Cardiac fibroblast (primary cell): ENCODE measurements around the gene SNTB2.

Experiments used
- DNase-seq, 2 donors: peaks; one replicate each; pipeline versions ENCODE4 v3.0.0 to v3.0.0-alpha.2; 2010; ENCODE audit warnings: low read depth in 2 of 2
- H3K4me3 ChIP-seq, 2 donors: replicated peaks in 1 of 2; 1 replicate in 1 of 2; 2 replicates in 1 of 2; pipeline ENCODE4 v1.5.1; 2011; ENCODE audit warnings: low read depth in 2 of 2, low read length in 2 of 2, mild to moderate bottlenecking in 2 of 2, moderate library complexity in 1 of 2
- TF ChIP-seq, protein P1 (sequence below): IDR thresholded peaks from one replicate; pipeline ENCODE4 v1.5.1; 2011; ENCODE audit warnings: low read depth, mild to moderate bottlenecking, low read length, inconsistent platforms

Gene SNTB2

DNA sequence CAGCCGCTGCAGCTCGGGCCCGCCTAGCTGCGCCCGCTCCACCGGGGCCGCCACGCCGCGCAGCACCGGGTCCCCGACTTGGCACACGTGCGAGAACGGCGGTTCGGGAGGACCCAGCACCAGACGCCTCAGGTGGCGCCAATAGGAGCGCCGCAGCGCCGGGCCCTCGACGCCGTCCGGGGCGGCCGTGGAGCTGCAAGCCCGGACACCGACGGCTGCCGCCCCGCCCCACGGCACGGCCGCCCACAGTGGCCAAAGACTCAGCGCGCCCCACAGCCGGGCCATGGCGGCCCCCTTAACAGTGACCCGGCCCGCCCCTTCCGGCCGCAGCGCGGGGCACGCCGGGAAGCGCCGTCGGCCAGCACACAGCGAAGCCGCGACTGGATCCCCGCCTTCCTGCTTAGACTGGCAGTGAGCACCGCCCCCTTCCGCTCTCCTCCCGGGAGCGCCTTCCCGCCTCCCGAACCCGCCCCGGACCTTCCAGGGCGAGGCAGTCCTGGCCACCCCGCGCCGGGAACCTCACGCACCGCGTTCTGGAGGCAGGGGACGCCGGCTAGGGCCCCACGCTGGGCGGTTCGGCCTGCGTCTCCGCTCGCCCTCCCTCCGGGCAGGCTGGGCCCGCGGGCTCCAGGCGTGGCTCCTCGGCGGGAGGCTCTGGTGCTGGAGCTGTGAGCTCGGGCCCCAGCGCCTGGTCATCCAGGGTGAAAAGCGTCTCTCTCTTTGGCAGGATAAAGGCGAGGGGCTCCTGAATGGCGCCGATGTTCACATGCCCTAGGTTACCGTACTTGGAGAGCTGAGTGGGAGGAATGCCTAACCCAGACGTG, 143.5 kb downstream of the SNTB2 start, which contains the start of gene PDF:
Gene PDF, minus strand, starts transcription at position 303 of the 824 bp plus-strand sequence. Its CDS starts 18 bp downstream, at position 285.
- TF ChIP-seq, protein P1, sequence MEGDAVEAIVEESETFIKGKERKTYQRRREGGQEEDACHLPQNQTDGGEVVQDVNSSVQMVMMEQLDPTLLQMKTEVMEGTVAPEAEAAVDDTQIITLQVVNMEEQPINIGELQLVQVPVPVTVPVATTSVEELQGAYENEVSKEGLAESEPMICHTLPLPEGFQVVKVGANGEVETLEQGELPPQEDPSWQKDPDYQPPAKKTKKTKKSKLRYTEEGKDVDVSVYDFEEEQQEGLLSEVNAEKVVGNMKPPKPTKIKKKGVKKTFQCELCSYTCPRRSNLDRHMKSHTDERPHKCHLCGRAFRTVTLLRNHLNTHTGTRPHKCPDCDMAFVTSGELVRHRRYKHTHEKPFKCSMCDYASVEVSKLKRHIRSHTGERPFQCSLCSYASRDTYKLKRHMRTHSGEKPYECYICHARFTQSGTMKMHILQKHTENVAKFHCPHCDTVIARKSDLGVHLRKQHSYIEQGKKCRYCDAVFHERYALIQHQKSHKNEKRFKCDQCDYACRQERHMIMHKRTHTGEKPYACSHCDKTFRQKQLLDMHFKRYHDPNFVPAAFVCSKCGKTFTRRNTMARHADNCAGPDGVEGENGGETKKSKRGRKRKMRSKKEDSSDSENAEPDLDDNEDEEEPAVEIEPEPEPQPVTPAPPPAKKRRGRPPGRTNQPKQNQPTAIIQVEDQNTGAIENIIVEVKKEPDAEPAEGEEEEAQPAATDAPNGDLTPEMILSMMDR = no peak
- peak within 1 kb of the TSS; percentile 70 to 74 for H3K4me3 ChIP-seq
- peak; percentile 92 to 95 for DNase-seq

- H3K4me3 ChIP-seq = no peak overlapping the region
- TF ChIP-seq, protein P1 = no peak
- no peak for DNase-seq
These were observed 147.7 kb downstream of the SNTB2 start for GRCh38 chr16:69334696-69335095.

DNA sequence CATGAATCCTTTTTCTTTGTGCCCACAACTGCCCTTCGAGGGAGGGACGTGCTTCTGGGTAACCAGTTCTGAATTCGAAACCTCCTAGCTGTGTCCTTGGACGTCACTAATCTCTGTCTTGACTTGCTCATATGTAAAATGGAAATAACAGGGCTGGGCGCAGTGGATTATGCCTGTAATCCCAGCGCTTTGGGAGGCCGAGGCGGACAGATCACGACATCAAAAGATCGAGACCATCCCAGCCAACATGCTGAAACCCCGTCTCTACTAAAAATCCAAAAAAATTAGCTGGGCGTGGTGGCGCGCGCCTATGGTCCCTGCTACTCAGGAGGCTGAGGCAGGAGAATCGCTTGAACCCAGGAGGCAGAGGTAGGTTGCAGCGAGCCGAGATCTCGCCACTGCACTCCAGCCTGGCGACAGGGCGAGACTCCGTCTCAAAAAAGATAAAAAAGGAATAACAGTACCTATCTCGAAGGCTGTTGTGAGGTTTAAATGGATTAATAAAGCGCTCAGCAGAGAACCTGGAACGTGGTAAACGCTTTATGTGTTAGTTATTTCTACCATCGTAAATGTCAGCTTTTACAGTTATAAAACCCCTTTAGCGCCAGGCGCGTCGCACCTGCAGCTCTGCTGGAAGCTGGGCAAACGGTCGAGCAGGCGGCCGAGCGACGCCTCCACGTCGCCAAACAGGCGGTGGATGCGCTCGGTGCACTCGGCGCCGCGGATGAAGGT, 151.8 kb downstream of the SNTB2 start:
- TF ChIP-seq, protein P1 = no peak
- H3K4me3 ChIP-seq = peak overlapping the region; percentile 94 to 99
- no peak for DNase-seq

DNA sequence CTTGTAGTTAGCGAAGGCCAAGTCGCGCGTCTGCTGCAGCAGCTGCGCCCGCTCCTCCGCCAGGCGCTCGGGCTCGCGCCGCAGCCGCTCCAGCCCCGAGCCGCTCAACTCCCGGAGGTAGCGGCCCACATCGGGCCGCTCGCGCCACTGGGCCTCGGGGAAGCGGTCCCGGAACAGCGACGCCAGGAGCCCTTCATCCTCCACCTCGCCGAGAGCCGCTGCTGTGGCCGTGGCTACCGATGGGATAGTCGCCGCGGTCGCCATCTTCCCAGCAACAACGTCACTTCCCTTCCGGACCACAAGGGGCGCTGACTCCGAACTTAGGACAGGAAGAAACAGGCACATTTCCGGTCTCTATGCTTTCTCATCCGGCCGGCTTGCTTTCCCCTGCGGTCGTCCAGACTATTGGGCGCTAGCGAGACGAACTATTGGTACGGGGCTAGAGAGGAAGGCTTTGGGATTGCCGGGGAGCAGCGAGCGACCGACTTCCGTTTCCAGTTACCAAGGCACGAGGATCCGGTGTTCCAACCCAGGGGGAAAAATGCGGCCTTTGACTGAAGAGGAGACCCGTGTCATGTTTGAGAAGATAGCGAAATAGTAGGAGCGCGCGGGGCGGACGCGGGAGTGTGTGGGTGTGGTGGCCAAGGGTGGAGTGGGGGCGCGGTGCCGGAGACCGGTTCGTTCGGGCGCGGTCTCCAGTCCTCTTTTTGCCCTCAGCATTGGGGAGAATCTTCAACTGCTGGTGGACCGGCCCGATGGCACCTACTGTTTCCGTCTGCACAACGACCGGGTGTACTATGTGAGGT, 152.5 kb downstream of the SNTB2 start, which contains the start of the genes COG8 and NIP7:
Gene COG8, minus strand, starts transcription at position 276 of the 806 bp plus-strand sequence. Its CDS starts 12 bp downstream, at position 264.
Gene NIP7, plus strand, starts transcription at position 484 of the 806 bp plus-strand sequence. Its CDS starts 58 bp downstream, at position 542.
- peak; percentile 99 for DNase-seq
- TF ChIP-seq, protein P1 = peak; percentile 82
- peak within 1 kb of the TSS; percentile 94 to 99 for H3K4me3 ChIP-seq

DNA sequence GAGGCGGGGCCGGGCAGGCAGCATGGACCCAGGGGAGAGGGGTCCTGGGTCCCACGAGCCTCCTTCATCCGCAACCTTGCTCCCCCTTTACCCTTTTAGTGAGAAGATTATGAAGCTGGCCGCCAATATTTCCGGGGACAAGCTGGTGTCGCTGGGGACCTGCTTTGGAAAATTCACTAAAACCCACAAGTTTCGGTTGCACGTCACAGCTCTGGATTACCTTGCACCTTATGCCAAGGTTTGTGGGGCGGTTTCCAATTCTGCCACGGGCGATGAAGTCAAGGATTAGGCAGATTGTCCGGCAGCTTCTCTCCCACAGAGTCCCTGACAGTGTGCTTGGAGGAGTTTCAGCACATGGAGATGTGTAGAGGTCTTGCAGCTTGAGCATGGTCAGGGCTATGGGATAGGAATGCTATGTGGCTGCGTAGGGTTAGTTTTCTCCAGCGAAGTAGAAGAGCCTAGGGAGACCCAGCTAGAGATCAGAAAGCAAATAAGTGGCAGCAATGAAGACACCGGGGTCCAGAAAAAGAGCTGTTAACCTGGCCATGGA, 153.2 kb downstream of the SNTB2 start:
- DNase-seq = peak in 1 of 2 donors; percentile 23
- H3K4me3 ChIP-seq = peak overlapping the region; percentile 94 to 99
- TF ChIP-seq, protein P1 = no peak

GRCh38 chr16:69344171-69344570, 157.2 kb downstream of the SNTB2 start:
- TF ChIP-seq, protein P1 = no peak
- no peak for DNase-seq

More at GRCh38 chr16:69344171-69344570, 157.2 kb downstream of the SNTB2 start:
- no peak overlapping the region for H3K4me3 ChIP-seq
